Panc1 (cell line): ENCODE results near the gene LRRC27.

Experiments
- POLR2AphosphoS5 ChIP-seq: IDR thresholded peaks from 2 replicates; pipeline ENCODE4 v1.6.1; 2012; ENCODE audit warnings: mild to moderate bottlenecking, low read depth, low read length, moderate library complexity
- SIN3A ChIP-seq: IDR thresholded peaks from 2 replicates; pipeline ENCODE4 v1.6.1; 2012; ENCODE audit warnings: low read depth, mild to moderate bottlenecking, low read length, moderate library complexity, borderline replicate concordance; ENCODE audit not compliant: insufficient read depth
- TCF7L2 ChIP-seq: IDR thresholded peaks from 2 replicates; pipeline ENCODE4 v1.6.1; 2011; ENCODE audit warnings: mild to moderate bottlenecking, low read depth, low read length, inconsistent platforms
- TF ChIP-seq, protein P1 (sequence below), 2 experiments: IDR thresholded peaks; 2 replicates each; pipeline ENCODE4 v1.6.1; 2011 to 2012; ENCODE audit warnings: low read depth in 2 of 2, control low read depth in 1 of 2, low read length in 1 of 2, mild to moderate bottlenecking in 1 of 2, moderate library complexity in 1 of 2; ENCODE audit not compliant: insufficient read depth in 1 of 2
- TF ChIP-seq, protein P2 (sequence below): fragments of 450-650 bp; IDR thresholded peaks from 2 replicates; pipeline ENCODE4 v1.5.1; 2017; ENCODE audit warnings: mild to moderate bottlenecking

DNA sequence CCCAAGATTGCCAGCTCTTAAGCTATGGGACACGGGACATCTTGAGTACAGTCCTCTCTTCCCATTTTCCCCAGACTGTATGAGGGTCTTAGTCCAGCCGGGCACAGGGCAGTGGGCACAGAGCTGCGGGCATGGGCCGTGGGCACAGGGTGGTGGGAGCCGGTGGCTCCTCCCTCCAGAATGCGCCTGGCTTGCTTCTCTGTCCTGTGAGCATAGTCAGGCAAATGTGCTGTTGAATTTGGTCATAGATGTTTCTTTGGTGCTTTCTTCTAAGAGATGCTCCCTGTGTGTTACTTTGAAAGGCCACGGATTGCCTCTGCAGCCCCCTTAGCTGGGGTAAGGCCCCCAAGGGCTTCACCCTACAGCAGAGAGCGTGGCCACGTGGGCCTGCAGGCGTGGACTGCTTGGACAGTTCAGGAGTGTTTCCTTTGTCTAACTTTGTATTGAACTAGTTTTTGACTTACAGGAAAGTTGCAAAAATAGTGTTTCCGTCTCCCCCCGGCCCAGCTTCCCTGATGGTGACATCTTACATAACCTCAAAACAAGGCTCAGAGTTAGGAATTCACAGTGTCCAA is 24.7 kb downstream of the LRRC27 start:
- TF ChIP-seq POLR2AphosphoS5 (no peak), SIN3A (no peak), TCF7L2 (no peak)
- TF ChIP-seq, protein P1, sequence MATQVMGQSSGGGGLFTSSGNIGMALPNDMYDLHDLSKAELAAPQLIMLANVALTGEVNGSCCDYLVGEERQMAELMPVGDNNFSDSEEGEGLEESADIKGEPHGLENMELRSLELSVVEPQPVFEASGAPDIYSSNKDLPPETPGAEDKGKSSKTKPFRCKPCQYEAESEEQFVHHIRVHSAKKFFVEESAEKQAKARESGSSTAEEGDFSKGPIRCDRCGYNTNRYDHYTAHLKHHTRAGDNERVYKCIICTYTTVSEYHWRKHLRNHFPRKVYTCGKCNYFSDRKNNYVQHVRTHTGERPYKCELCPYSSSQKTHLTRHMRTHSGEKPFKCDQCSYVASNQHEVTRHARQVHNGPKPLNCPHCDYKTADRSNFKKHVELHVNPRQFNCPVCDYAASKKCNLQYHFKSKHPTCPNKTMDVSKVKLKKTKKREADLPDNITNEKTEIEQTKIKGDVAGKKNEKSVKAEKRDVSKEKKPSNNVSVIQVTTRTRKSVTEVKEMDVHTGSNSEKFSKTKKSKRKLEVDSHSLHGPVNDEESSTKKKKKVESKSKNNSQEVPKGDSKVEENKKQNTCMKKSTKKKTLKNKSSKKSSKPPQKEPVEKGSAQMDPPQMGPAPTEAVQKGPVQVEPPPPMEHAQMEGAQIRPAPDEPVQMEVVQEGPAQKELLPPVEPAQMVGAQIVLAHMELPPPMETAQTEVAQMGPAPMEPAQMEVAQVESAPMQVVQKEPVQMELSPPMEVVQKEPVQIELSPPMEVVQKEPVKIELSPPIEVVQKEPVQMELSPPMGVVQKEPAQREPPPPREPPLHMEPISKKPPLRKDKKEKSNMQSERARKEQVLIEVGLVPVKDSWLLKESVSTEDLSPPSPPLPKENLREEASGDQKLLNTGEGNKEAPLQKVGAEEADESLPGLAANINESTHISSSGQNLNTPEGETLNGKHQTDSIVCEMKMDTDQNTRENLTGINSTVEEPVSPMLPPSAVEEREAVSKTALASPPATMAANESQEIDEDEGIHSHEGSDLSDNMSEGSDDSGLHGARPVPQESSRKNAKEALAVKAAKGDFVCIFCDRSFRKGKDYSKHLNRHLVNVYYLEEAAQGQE (IDR thresholded peaks at IDR 0.05; ENCODE audit: insufficient read depth in 1 of 2, low read depth in 2 of 2, low read length in 1 of 2): no peak
- TF ChIP-seq, protein P2, sequence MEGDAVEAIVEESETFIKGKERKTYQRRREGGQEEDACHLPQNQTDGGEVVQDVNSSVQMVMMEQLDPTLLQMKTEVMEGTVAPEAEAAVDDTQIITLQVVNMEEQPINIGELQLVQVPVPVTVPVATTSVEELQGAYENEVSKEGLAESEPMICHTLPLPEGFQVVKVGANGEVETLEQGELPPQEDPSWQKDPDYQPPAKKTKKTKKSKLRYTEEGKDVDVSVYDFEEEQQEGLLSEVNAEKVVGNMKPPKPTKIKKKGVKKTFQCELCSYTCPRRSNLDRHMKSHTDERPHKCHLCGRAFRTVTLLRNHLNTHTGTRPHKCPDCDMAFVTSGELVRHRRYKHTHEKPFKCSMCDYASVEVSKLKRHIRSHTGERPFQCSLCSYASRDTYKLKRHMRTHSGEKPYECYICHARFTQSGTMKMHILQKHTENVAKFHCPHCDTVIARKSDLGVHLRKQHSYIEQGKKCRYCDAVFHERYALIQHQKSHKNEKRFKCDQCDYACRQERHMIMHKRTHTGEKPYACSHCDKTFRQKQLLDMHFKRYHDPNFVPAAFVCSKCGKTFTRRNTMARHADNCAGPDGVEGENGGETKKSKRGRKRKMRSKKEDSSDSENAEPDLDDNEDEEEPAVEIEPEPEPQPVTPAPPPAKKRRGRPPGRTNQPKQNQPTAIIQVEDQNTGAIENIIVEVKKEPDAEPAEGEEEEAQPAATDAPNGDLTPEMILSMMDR: no peak
